Measurements from ENCODE around the gene HDAC2. TPM values are rescaled to one million over a fixed set of nuclear protein-coding genes. Genes with fewer than 3 reads are reported as not detected.

Gene HDAC2
- total and polyA plus RNA-seq, 2 donors (not counting 3 experiments of a cell fraction or from before 2014, with no cell fraction given) = 121 to 142 TPM

- no peak overlapping the region for H3K4me2 ChIP-seq (ENCODE audit: insufficient read depth, low read length)
- no peaks in the 10 kb centered on the region for H3K9me3 ChIP-seq (replicated peaks; ENCODE audit: control insufficient read depth, insufficient read depth, low read length)
- peaks cover 6% of the 10 kb centered on the region for H3K4me1 ChIP-seq (ENCODE audit: control insufficient read depth, extremely low read depth, insufficient read depth, low read length)
- no peaks in the 10 kb centered on the region for H3K9me1 ChIP-seq (replicated peaks; ENCODE audit: control insufficient read depth, extremely low read depth, insufficient read depth, low read length)
- no peak overlapping the region for H3K9ac ChIP-seq (replicated peaks; ENCODE audit: extremely low read depth, insufficient read depth, low read length)
- no peak overlapping the region for H3K27ac ChIP-seq (ENCODE audit: insufficient read depth, low read depth, low read length)
- no peaks in the 10 kb centered on the region for H3K36me3 ChIP-seq (ENCODE audit: control insufficient read depth in 2 of 2, extremely low read depth in 1 of 2, insufficient read depth in 2 of 2, low read length in 2 of 2)
- POLR2A ChIA-PET = no interaction called here
- FAIRE-seq (peak; percentile 70), DNase-seq (ENCODE audit: low read depth, low spot score) (peak; percentile 66)
- CTCF ChIA-PET = no interaction called here
- no peak for TF ChIP-seq EZH2 (IDR thresholded peaks at IDR 0.05; ENCODE audit: borderline replicate concordance, low read depth, low read length, severe bottlenecking)
- no peak for TF ChIP-seq MYC (IDR thresholded peaks at IDR 0.05; ENCODE audit: low read depth, low read length)
- TF ChIP-seq CTCF (IDR thresholded peaks at IDR 0.05; ENCODE audit: extremely low read depth in 1 of 2, insufficient read depth in 1 of 2, low read depth in 1 of 2, low read length in 2 of 2) = no peak
- TF ChIP-seq MAX (IDR thresholded peaks at IDR 0.05; ENCODE audit: insufficient read depth, insufficient read length) = no peak
- TF ChIP-seq GATA2 (IDR thresholded peaks at IDR 0.05; ENCODE audit: insufficient read depth, insufficient read length, low read depth, low read length) = no peak
- H4K20me1 ChIP-seq (replicated peaks; ENCODE audit: control insufficient read depth, extremely low read depth, insufficient read depth, low read length) = no peaks in the 10 kb centered on the region
- H3K79me2 ChIP-seq (ENCODE audit: control insufficient read depth, insufficient read depth, low read length) = no peaks in the 10 kb centered on the region
- H3K4me3 ChIP-seq (replicated peaks in 1 of 3; ENCODE audit: insufficient read depth in 1 of 3, low read depth in 1 of 3, low read length in 3 of 3) = no peak overlapping the region
- dilution Hi-C loops (cut with MboI; ENCODE audit: extremely low pct_ligation_motif_present, low sequenced_read_pairs) (no loop called here), intact Hi-C loops (cut with micrococcal nuclease) (no loop called here)
- BruUV-seq (replicated peaks) = no TSS peak
- no peaks in the 10 kb centered on the region for H3K27me3 ChIP-seq (ENCODE audit: control insufficient read depth in 2 of 2, insufficient read depth in 2 of 2, low read length in 2 of 2)
- peak overlapping the region; percentile 4 for H2AFZ ChIP-seq (ENCODE audit: low read depth, low read length)
These were observed 77.1 kb downstream of the HDAC2 start for GRCh38 chr6:113893866-113894265.

GRCh38 chr6:113893451-113893850 lies 77.5 kb downstream of the HDAC2 start:
- Histone ChIP-seq H3K9me3 (replicated peaks; ENCODE audit: control insufficient read depth, insufficient read depth, low read length) (no peaks in the 10 kb centered on the region), H3K9ac (replicated peaks; ENCODE audit: extremely low read depth, insufficient read depth, low read length) (no peak overlapping the region), H3K4me1 (ENCODE audit: control insufficient read depth, extremely low read depth, insufficient read depth, low read length) (peaks cover 6% of the 10 kb centered on the region), H3K27me3 (ENCODE audit: control insufficient read depth in 2 of 2, insufficient read depth in 2 of 2, low read length in 2 of 2) (no peaks in the 10 kb centered on the region), H3K9me1 (replicated peaks; ENCODE audit: control insufficient read depth, extremely low read depth, insufficient read depth, low read length) (no peaks in the 10 kb centered on the region), H3K79me2 (ENCODE audit: control insufficient read depth, insufficient read depth, low read length) (no peaks in the 10 kb centered on the region), H3K4me2 (ENCODE audit: insufficient read depth, low read length) (no peak overlapping the region), H3K36me3 (ENCODE audit: control insufficient read depth in 2 of 2, extremely low read depth in 1 of 2, insufficient read depth in 2 of 2, low read length in 2 of 2) (no peaks in the 10 kb centered on the region), H3K4me3 (replicated peaks in 1 of 3; ENCODE audit: insufficient read depth in 1 of 3, low read depth in 1 of 3, low read length in 3 of 3) (no peak overlapping the region), H2AFZ (ENCODE audit: low read depth, low read length) (no peak overlapping the region), H3K27ac (ENCODE audit: insufficient read depth, low read depth, low read length) (no peak overlapping the region), H4K20me1 (replicated peaks; ENCODE audit: control insufficient read depth, extremely low read depth, insufficient read depth, low read length) (no peaks in the 10 kb centered on the region)
- CTCF ChIA-PET = no interaction called here
- intact Hi-C loops (cut with micrococcal nuclease) (no loop called here), dilution Hi-C loops (cut with MboI; ENCODE audit: extremely low pct_ligation_motif_present, low sequenced_read_pairs) (no loop called here)
- DNase-seq (ENCODE audit: low read depth, low spot score) (no peak), FAIRE-seq (no peak)
- POLR2A ChIA-PET = no interaction called here
- no TSS peak for BruUV-seq (replicated peaks)
- TF ChIP-seq CTCF (IDR thresholded peaks at IDR 0.05; ENCODE audit: extremely low read depth in 1 of 2, insufficient read depth in 1 of 2, low read depth in 1 of 2, low read length in 2 of 2) = no peak
- no peak for TF ChIP-seq EZH2 (IDR thresholded peaks at IDR 0.05; ENCODE audit: borderline replicate concordance, low read depth, low read length, severe bottlenecking)
- TF ChIP-seq MYC (IDR thresholded peaks at IDR 0.05; ENCODE audit: low read depth, low read length) = no peak
- TF ChIP-seq FOS (IDR thresholded peaks at IDR 0.05; ENCODE audit: borderline replicate concordance, insufficient read depth, low read length) = no peak
- no peak for TF ChIP-seq GATA2 (IDR thresholded peaks at IDR 0.05; ENCODE audit: insufficient read depth, insufficient read length, low read depth, low read length)
- no peak for TF ChIP-seq POLR2A (IDR thresholded peaks at IDR 0.05; ENCODE audit: low read depth, low read length)
- TF ChIP-seq JUN (IDR thresholded peaks at IDR 0.05; ENCODE audit: borderline replicate concordance, insufficient read depth, insufficient read length, low read depth) = no peak
- TF ChIP-seq POLR2AphosphoS5 (IDR thresholded peaks at IDR 0.05; ENCODE audit: insufficient read depth, low read depth, low read length) = no peak

All from endothelial cell of umbilical vein (primary cell).